GM19193 (cell line): ENCODE measurements around the gene NOSTRIN.

Experiments
- POLR2A ChIP-seq: IDR thresholded peaks from 4 replicates; pipeline ENCODE4 v1.6.1; 2011; ENCODE audit not compliant: insufficient read depth, insufficient read length; ENCODE audit errors: extremely low read depth

Gene NOSTRIN

GRCh38 chr2:168787098-168787781, 15.2 kb upstream of the NOSTRIN start:
- TF ChIP-seq POLR2A, result no peak

- TF ChIP-seq POLR2A, result no peak
These were observed 14.6 kb upstream of the NOSTRIN start for GRCh38 chr2:168787782-168788376.

GRCh38 chr2:168789776-168790175, 12.7 kb upstream of the NOSTRIN start:
- no peak for TF ChIP-seq POLR2A

- TF ChIP-seq POLR2A, result no peak
These were observed 12.1 kb upstream of the NOSTRIN start for GRCh38 chr2:168790226-168790902.

GRCh38 chr2:168793596-168793995, 8.8 kb upstream of the NOSTRIN start:
- no peak for TF ChIP-seq POLR2A

- TF ChIP-seq POLR2A, result no peak
These were observed 7.5 kb upstream of the NOSTRIN start for GRCh38 chr2:168794968-168795367.

- no peak for TF ChIP-seq POLR2A
These were observed 6.3 kb upstream of the NOSTRIN start for GRCh38 chr2:168796090-168796577.

GRCh38 chr2:168796583-168797285, 5.7 kb upstream of the NOSTRIN start:
- TF ChIP-seq POLR2A, result no peak

- TF ChIP-seq POLR2A, result no peak
These were observed 5.2 kb upstream of the NOSTRIN start for GRCh38 chr2:168797286-168797655.

GRCh38 chr2:168798076-168798887, 4.2 kb upstream of the NOSTRIN start:
- TF ChIP-seq POLR2A, result no peak

GRCh38 chr2:168798888-168799410, 3.5 kb upstream of the NOSTRIN start:
- no peak for TF ChIP-seq POLR2A

- TF ChIP-seq POLR2A, result no peak
These were observed 966 bp upstream of the NOSTRIN start for GRCh38 chr2:168801471-168801870.

GRCh38 chr2:168802859-168803725, 655 bp downstream of the NOSTRIN start:
- TF ChIP-seq POLR2A, result no peak
